GM12801 (cell line): ENCODE measurements around the gene CCNL2.

ENCODE experiments used
- TF ChIP-seq, protein P1 (sequence below): IDR thresholded peaks from one replicate; pipeline ENCODE4 v1.5.1; 2011; ENCODE audit warnings: control low read depth; ENCODE audit not compliant: insufficient read length; ENCODE audit errors: extremely low read depth

Gene CCNL2

DNA sequence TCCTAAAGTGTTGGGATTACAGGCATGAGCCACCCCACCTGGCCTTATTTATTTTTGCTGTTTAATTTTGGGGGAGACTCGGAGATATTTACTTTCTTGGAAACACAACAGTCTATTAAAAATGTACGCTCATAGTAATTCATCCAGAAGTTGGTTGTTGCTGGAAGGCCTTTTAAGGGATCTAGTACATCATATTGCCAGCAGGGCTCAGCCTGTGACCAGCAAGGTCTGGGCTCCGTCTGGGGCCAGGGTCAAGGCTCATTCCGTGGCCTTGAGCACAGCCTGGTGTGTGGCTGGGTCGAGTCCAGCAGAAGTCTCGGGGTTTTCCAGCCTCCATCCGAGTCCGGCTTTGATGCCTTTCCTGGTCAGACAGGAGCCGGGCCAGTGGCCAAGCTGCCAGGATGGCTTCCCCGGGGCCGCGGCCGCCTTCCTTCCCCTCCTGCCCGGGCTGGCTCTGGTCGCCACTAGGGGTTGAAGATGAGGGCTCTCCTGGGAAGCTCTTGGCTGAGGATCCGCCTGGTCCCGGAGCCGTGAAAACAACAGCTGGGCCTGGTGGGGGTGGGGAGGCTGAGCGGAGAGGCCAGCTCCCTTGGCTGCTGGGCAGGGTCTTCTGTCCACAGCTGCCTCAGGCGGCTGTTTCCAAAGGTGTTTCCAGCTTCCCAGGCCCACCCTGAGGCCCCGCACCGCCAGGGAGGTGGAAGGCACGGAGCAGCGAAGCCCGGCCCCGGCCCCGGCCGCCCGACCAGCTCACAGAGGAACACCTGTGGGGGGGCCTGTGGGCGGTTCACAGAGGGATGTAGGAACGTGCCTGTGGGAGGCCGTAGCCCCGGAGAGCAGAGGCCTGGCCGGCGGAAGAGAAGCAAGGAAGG lies 31.2 kb upstream of the CCNL2 start:
- TF ChIP-seq, protein P1, sequence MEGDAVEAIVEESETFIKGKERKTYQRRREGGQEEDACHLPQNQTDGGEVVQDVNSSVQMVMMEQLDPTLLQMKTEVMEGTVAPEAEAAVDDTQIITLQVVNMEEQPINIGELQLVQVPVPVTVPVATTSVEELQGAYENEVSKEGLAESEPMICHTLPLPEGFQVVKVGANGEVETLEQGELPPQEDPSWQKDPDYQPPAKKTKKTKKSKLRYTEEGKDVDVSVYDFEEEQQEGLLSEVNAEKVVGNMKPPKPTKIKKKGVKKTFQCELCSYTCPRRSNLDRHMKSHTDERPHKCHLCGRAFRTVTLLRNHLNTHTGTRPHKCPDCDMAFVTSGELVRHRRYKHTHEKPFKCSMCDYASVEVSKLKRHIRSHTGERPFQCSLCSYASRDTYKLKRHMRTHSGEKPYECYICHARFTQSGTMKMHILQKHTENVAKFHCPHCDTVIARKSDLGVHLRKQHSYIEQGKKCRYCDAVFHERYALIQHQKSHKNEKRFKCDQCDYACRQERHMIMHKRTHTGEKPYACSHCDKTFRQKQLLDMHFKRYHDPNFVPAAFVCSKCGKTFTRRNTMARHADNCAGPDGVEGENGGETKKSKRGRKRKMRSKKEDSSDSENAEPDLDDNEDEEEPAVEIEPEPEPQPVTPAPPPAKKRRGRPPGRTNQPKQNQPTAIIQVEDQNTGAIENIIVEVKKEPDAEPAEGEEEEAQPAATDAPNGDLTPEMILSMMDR: no peak

DNA sequence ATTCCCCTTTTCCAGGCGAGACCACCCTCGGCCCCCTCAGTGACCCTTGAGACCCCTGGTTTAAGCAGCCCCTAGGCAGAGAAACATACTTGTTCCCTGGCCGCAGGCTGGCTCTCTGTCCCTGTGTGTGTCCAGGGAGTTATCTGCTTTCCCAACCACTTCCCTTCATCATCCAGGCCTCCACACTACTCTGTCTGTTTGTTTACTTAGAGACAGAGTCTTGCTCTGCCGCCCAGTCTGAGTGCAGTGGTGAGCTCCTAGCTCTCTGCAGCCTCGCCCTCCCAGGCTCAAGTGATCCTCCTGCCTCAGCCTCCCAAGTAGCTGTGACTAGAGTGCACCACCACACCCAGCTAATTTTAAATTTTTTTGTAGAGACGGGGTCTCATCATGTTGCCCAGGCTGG lies 30.5 kb upstream of the CCNL2 start:
- TF ChIP-seq, protein P1: no peak

DNA sequence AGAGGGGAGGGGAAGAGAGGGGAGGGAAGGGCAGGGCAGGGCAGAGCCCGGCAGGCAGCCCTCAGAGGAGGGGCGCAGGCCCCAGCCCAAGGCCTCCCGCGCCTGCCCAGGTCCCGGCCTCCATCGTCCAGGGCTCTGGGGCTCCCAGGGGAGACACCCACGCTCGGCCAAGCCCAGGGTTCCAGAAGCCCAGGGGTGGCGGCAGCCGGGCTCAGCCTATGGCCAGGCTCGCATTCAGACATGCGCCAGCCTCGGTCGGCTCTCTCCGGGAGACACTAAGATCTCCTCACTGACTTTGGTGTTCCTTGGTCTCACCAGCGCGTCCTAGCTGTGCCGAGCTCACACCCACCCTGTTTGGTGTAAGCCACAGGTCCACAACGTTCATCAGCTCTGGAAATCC lies 29.0 kb upstream of the CCNL2 start:
- TF ChIP-seq, protein P1: no peak

DNA sequence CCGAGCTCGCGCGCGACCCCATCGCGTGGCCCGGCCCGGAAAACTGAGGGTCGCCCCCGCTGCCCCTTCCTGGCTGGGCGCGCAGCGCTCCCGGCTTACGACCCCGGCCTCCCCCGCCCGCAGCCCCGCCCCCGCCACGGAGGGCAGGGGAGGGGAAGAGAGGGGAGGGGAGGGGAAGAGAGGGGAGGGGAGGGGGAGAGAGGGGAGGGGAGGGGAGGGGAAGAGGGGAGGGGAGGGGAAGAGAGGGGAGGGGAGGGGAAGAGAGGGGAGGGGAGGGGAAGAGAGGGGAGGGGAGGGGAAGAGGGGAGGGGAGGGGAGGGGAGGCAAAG lies 28.6 kb upstream of the CCNL2 start:
- TF ChIP-seq, protein P1: no peak

DNA sequence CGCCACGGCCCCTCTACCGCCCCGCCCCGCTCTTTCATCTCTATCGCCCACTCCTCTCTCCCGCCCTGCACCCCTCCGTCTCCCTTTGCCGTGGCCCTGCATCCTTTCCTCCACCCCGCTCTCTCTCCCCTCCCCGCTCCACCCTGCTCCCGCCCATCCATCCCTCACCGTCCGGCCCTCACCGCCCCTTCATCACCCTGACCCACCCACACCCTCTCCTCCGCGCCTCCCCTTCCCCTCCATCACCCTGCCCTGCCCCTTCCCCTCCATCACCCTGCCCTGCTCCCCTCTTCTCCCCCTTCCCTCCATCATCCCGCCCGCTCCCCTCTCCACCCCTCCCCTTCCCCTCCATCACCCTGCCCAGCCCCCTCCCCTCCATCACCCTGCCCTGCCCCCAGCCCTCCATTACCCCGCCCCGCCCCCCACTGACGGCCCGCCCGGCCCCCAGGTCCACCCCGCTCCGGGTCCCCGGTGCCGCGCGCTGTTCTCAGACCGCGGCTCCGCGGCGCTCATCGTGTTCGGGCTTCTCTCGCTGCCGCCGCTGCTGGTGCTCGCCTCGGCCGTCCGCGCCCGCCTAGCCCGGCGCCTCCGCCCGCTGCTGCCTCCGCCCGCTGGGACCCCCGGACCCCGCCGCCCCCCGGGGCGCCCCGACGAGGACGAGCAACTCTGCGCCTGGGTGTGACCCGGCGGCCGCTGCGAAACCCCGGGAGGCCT lies 28.1 kb upstream of the CCNL2 start:
- TF ChIP-seq, protein P1: no peak

DNA sequence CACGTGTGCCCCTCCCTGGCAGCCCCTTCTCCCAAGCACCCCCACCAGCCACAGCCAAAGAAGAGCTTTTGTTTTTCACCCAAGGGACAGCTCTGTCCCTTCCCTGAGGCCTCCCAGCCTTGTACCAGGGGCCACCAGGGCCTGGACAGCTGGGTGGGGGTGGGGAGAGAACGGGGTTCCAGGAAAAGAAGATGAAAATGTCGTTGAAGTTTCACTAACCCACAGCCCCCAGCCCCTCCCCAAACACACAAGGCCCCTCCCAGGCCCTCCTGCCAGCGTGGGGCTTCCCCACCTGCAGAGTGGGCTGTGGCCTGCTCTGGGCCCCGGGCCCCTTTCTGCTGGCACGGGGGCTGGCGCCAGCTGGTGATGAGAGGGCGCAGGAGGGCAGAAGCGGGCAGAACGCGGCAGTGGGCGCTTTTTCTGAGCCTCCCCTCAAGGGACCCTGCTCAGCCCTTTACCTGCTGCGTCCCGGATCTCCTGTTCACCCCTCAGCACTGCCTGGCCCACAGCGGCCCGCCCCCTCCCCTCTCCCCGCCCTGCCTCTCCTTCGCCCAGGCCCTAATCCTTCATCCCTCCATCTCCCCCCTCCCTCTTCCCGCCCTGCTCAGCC lies 27.5 kb upstream of the CCNL2 start:
- TF ChIP-seq, protein P1: no peak

DNA sequence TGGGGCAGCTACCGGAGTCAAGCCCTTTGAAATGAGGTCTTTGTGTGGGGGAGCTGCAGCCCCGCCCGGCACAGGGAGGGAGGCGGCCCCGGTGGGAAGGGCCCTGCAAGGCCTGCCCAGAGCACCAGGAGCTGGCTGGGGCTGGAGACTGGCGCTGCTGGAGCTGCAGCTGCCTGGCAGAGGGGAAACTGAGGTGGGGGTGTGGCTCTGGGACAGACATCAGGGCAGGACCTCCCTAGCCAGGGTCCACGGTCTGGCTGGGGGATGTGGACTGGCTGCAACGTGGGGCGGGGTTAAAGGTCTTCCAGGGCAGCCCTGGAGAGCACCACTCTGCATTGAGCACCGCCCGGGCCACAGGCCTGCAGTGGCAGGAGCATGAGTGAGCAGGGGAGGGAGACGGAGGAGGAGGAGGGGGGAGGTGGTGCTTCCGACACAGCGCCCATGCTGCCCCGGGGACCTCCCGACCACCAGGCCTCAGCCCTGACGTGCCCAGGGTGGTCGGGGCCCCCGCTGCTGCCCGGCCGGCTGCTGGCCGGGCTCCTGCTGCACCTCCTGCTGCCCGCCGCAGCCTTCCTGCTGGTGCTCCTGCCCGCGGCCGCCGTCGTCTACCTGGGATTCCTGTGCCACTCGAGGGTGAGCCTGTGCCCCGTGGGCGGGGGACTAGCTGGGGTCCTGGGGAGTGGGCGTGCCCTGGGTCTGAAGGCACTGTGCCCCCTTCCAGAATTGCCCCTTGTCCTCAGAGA lies 26.8 kb upstream of the CCNL2 start:
- TF ChIP-seq, protein P1: no peak
